OCI-LY7 (cell line): ENCODE measurements around the gene SIDT1.

Experiments used
- EZH2phosphoT487 ChIP-seq: fragments of 200-600 bp; sonication (generic); IDR thresholded peaks from 2 replicates; pipeline ENCODE4 v1.6.1; 2018; ENCODE audit warnings: low read depth, borderline replicate concordance, mild to moderate bottlenecking, mixed run types, antibody characterized with exemption, low read length, moderate library complexity, mixed read lengths
- TF ChIP-seq, protein P1 (sequence below): fragments of 200-600 bp; sonication (generic); conservative IDR thresholded peaks from 2 replicates; pipeline ENCODE4 v1.5.1; 2014; ENCODE audit warnings: mild to moderate bottlenecking, antibody characterized with exemption, low read length, moderate library complexity, mixed read lengths

DNA sequence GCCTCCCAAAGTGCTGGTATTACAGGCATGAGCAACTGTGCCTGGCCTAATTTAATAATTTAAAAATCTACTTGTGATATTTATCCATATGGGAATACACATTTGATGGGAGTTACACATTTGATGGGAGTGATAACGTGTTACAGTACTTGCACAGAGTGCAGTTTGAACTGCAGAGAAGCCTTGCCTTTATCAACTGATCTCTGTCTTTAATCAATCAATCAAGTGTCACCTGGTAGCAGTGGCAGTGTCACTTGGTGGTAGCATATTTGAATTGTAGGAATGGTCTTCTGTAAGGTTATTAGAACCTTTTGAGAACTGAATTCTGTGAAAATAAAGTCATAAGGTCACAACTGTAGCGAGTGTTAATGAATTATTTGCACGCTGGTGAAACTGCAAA lies 37.8 kb downstream of the SIDT1 start:
- TF ChIP-seq, protein P1, sequence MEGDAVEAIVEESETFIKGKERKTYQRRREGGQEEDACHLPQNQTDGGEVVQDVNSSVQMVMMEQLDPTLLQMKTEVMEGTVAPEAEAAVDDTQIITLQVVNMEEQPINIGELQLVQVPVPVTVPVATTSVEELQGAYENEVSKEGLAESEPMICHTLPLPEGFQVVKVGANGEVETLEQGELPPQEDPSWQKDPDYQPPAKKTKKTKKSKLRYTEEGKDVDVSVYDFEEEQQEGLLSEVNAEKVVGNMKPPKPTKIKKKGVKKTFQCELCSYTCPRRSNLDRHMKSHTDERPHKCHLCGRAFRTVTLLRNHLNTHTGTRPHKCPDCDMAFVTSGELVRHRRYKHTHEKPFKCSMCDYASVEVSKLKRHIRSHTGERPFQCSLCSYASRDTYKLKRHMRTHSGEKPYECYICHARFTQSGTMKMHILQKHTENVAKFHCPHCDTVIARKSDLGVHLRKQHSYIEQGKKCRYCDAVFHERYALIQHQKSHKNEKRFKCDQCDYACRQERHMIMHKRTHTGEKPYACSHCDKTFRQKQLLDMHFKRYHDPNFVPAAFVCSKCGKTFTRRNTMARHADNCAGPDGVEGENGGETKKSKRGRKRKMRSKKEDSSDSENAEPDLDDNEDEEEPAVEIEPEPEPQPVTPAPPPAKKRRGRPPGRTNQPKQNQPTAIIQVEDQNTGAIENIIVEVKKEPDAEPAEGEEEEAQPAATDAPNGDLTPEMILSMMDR, result no peak
- no peak for TF ChIP-seq EZH2phosphoT487
